Bone marrow (tissue), 2 donors: ENCODE data around the gene SORCS1.

Experiments used
- DNase-seq, 2 donors: peaks; one replicate each; lab custom pipeline; 2025; lab: John Stamatoyannopoulos, UW

The SORCS1 gene

GRCh38 chr10:107163881-107164861, at the start of gene SORCS1:
TSS of gene SORCS1 (minus strand) at chr10:107164706.
- no peak for DNase-seq

DNA sequence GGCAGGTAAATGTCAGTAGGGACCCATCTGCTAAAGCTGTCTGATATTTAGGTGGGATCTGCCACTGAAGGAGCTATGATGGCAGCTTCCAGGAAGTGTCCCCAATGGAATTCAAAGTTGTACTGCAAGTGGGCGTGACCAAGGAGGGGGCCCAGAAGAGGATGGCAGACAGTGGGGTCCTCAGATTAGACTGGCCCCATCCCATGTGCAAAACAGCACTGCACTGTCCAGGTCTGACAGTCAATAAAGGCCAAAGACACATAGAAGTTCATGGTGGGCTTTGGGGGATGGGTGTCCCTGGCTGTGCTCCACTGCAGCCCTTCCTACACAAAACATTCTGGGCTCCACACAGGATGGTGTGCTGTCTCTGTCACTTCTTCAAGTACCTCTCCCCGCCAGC, 49.8 kb upstream of the SORCS1 start:
- no peak for DNase-seq

DNA sequence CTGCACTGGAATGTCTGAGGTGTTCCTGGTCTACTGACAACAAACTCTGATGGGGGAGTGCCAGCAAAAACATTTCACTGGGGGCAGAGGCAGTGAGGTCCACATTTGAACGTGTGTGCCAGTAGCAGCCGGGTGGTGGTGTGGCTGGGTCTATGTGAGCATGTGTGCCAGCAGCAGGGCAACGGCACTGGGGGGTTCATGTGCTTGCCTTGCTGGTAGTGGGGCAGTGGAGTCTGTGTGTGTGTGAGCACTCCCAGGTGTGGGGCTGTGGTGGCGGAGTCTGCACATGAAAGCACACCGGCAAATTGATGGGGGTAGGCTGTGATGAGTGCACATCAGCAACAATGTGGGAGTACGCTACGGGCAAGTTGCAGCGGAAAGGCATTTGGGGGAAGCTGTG, 49.4 kb upstream of the SORCS1 start:
- no peak for DNase-seq

DNA sequence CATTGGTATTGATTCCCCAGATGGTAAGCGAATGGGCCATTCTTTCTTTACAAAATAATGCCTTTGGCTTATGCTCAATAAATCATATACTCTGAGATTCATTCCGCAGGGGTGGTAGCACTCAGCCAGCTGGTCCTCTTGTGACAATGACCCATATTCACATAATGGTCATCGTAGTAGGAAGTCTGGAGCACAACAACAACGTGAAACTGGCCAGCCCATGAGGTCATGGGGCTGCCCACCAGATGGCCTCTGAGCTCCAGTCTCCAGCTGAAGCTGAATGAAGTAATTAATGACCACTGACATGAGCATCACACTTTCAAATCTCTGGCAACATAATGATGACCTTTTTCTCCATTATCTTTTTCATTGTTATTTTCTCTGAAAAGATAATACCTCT, 42.3 kb upstream of the SORCS1 start:
- DNase-seq: no peak

DNA sequence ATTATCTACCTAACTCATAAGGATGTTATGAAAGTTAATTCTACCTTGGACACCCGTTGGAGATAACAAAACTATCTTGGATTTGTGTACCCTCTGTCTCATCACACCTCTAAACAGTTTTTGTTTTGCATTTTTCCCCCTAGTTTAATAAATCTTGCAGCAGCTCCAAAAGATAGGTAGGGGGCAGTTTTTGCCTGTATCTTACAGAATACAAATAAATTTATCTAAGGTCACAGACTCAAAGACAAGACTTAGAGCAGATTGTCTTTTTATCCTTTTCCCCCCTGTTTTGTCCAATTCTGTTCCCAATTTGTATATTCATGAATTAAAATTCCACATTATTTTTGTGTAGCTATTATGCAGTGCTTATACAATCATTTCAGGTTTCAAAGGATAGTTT, 5.0 kb upstream of the SORCS1 start:
- no peak for DNase-seq

DNA sequence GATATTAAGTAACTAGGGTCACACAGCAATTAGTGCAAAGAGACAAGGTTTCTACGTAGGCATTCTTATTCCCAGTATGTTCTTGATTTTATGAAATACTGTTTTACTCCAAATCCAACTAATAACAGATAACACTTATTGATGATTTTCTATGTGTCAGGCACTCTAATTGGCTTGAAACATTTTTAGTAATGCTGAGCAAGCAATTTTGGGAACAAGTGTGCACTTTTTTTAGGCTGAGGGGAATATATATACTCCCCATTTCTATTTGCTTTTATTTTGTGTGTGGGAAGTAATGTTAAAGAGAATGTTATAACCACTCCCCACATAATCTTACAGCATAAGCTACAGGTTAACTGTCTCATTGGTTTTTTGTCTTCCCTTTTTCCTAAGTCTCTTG, 4.2 kb upstream of the SORCS1 start:
- DNase-seq: no peak

GRCh38 chr10:107166403-107166802, 1.9 kb upstream of the SORCS1 start:
- DNase-seq: no peak

GRCh38 chr10:107164992-107165391, 486 bp upstream of the SORCS1 start:
- DNase-seq: no peak

GRCh38 chr10:107163076-107163855, 1.2 kb downstream of the SORCS1 start:
- no peak for DNase-seq

DNA sequence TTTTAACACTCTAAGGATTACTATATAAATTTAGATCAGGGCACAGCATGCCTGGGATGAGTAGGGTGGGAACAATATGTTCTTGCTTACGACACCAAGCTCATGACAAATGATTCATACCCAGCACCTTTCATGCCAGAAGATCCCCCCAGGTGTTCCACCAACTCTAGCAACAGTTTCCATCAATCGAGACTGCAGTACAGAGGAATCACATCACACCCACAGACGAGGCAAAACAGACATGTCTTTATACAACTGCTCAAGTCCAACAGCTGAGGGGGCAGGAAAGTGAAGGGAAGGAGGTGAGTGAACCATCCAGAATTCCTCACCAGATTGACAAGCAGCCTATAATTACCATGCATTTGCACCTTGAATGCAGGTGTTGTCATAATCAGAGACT, 3.6 kb downstream of the SORCS1 start:
- no peak for DNase-seq

DNA sequence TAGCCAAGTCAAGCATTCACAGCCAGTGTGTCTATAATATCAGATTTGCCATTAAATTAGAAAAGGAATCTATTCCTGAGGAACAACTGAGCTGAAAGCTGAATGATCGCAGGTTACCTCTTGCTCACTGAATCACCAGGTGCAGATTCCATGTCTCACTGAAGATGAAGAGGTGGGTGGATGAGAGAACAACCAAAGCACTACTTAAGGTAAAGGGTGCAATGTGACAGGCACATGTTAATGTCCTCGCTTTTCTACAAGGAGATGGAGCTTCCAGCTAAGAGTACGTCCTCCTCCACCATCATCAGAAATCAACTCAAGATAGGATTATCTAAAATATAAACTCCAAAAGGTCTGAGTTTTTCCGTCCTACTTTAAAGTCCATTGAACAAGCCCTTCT, 4.6 kb downstream of the SORCS1 start:
- no peak for DNase-seq

GRCh38 chr10:107157071-107157470, 7.4 kb downstream of the SORCS1 start:
- DNase-seq: no peak

DNA sequence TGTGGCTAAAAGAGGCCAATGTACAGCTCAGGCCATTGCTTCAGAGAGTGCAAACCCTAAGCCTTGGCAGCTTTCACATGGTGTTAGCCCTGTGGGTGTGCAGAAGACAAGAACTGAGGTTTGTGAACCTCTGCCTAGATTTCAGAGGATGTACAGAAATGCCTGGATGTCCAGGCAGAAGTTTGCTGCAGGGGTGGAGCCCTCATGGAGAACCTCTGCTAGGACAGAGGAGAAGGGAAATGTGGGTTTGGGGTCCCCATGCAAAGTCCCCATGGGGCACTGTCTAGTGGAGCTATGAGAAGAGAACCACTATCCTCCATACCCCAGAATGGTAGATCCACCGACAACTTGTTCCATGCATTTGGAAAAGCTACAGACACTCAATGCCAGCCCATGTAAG, 12.4 kb downstream of the SORCS1 start:
- no peak for DNase-seq

DNA sequence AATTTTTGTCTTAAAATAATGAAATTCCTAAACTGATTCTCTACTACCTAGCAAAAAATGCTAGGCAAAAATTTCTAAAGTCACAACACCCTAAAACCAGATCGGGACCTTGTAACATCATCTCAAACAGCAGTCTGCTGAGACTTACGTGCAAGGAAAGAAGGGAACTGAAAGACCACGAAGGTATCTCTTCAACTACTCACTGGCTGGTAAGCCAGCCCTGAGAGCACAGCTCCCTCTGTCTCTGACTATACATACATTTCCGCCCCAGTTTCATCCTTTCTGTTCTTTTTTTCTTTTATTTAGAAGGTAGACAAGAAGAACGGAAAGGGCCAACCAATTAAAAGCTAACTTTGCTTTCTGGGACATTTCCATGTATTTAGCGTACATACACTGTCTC, 15.6 kb downstream of the SORCS1 start:
- no peak for DNase-seq

- no peak for DNase-seq
These were observed 20.0 kb downstream of the SORCS1 start for GRCh38 chr10:107144490-107144889.

DNA sequence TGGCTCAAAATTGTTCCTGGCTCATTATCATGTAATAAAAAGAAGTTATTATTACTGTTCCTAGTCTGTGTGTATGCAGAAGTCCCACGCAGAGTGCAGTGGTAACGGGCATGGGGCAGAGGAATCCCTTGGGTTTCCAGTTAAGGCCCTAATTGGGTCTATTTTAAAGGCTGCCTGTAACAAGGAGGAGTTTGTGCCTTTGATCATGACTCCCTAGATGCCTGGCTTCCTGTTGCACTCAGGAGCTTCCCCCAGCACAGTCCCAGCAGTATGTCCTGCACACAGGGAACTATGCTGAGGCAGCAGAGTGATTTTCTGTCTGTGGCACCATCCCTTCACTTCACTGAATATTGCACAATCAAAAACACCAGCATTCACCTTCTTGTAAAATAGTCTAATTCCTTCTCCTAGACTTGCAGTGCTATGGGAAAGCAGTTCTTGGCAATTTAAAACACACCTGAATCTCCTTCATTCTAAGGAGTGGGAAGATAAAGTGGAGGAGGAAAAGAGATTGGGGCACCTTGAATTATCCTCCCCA, 22.9 kb downstream of the SORCS1 start:
- DNase-seq: no peak

- no peak for DNase-seq
These were observed 25.3 kb downstream of the SORCS1 start for GRCh38 chr10:107139237-107139636.

DNA sequence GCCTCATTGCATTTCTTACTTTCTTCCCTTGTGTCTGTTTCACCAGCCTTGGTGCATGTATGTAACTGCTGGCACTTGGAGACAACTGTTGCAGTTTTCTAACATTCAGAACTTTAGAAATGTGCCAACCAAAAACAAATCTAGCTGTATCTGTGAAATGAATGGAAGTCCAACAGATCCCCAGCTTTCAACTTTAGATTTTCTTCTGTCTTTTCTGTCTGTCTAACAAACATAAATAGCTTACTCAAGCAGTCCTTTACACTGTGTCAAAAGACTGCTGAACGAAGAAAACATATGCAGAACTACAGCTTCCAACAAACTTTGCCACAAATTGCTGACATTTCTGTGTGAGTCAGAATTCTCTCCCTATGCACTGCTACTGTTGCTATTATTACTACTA, 30.9 kb downstream of the SORCS1 start:
- DNase-seq: no peak

- no peak for DNase-seq
These were observed 35.5 kb downstream of the SORCS1 start for GRCh38 chr10:107129000-107129399.

GRCh38 chr10:107126512-107127065, 37.9 kb downstream of the SORCS1 start:
- DNase-seq: no peak

GRCh38 chr10:107122703-107123102, 41.8 kb downstream of the SORCS1 start:
- no peak for DNase-seq

GRCh38 chr10:107118866-107119265, 45.6 kb downstream of the SORCS1 start:
- no peak for DNase-seq
